Hepatocyte (in vitro differentiated cells): ENCODE data around the gene PARD3B. TPM values are rescaled to one million over a fixed set of nuclear protein-coding genes. Genes with fewer than 3 reads are reported as not detected.

Source experiments
- DNase-seq: peaks from one replicate; pipeline ENCODE4 v3.0.0-alpha.2; 2016; ENCODE audit warnings: low spot score
- H2AFZ ChIP-seq: fragments of 200-600 bp; sonication (generic); 2 replicates; pipeline ENCODE4 v1.6.0; 2016; ENCODE audit warnings: antibody characterized with exemption, mild to moderate bottlenecking
- H3K27ac ChIP-seq: fragments of 200-600 bp; sonication (generic); 2 replicates; pipeline ENCODE4 v1.5.1; 2016; ENCODE audit warnings: mild to moderate bottlenecking
- H3K27me3 ChIP-seq: fragments of 200-600 bp; sonication (generic); 2 replicates; pipeline ENCODE4 v1.6.1; 2016
- H3K36me3 ChIP-seq: fragments of 200-600 bp; sonication (generic); replicated peaks from 2 replicates; pipeline ENCODE4 v1.5.1; 2016; ENCODE audit warnings: low read depth; ENCODE audit not compliant: insufficient read depth
- H3K4me1 ChIP-seq: fragments of 200-600 bp; sonication (generic); 2 replicates; pipeline ENCODE4 v1.5.1; 2016; ENCODE audit warnings: mild to moderate bottlenecking, moderate library complexity; ENCODE audit not compliant: insufficient read depth
- H3K4me2 ChIP-seq: fragments of 200-600 bp; sonication (generic); 2 replicates; pipeline ENCODE4 v1.6.0; 2016
- H3K4me3 ChIP-seq: fragments of 200-600 bp; sonication (generic); 2 replicates; pipeline ENCODE4 v1.5.1; 2016; ENCODE audit warnings: mild to moderate bottlenecking
- H3K79me2 ChIP-seq: fragments of 200-600 bp; sonication (generic); 2 replicates; pipeline ENCODE4 v1.6.0; 2017; ENCODE audit warnings: mild to moderate bottlenecking
- H3K9me2 ChIP-seq: fragments of 200-600 bp; sonication (generic); replicated peaks from 2 replicates; pipeline ENCODE4 v1.6.0; 2017; ENCODE audit warnings: mild to moderate bottlenecking; ENCODE audit not compliant: insufficient read depth
- H3K9me3 ChIP-seq: fragments of 200-600 bp; sonication (generic); 2 replicates; pipeline ENCODE4 v1.5.1; 2016; ENCODE audit warnings: low read depth, mild to moderate bottlenecking
- H4K20me1 ChIP-seq: fragments of 200-600 bp; sonication (generic); 2 replicates; pipeline ENCODE4 v1.6.0; 2016; ENCODE audit warnings: mild to moderate bottlenecking; ENCODE audit not compliant: insufficient read depth, poor library complexity, severe bottlenecking
- CTCF ChIP-seq: fragments of 200-600 bp; sonication (generic); IDR thresholded peaks from 2 replicates; pipeline ENCODE4 v1.5.1; 2016; ENCODE audit warnings: antibody characterized with exemption, mild to moderate bottlenecking; ENCODE audit not compliant: poor library complexity
- EZH2 ChIP-seq: fragments of 200-600 bp; sonication (generic); IDR thresholded peaks from 2 replicates; pipeline ENCODE4 v1.6.1; 2016; ENCODE audit warnings: antibody characterized with exemption, mild to moderate bottlenecking, borderline replicate concordance
- EZH2phosphoT487 ChIP-seq: fragments of 200-600 bp; sonication (generic); IDR thresholded peaks from one replicate; pipeline ENCODE4 v1.6.1; 2018; ENCODE audit warnings: antibody characterized with exemption, mild to moderate bottlenecking, low read depth, moderate library complexity; ENCODE audit not compliant: unreplicated experiment, severe bottlenecking
- WGBS: methylation state at CpG from one replicate; pipeline ENCODE4 v1.1.6; 2016; ENCODE audit warnings: low lambda C conversion rate; ENCODE audit errors: missing lambda C conversion rate; 5-methylcytosine and 5-hydroxymethylcytosine counted together
- polyA plus RNA-seq: library from polyadenylated mRNA; unstranded; fragments of >200 nt; fragmentation: Nextera tagmentation; extraction: Ambion mirVana; gene quantifications from 2 replicates; pipeline ENCODE4 v1.2.1, GENCODE V29; 2016
- total RNA-seq: library from RNA; depleted of rRNA; stranded (reverse); fragments of >200 nt; gene quantifications from 2 replicates; pipeline ENCODE4 v1.2.3, GENCODE V29; 2014

The PARD3B gene
- total and polyA plus RNA-seq, 2 experiments from 2014 or later, result 11.5 to 21.7 TPM

GRCh38 chr2:204604061-204604460, 58.8 kb downstream of the PARD3B start:
- Histone ChIP-seq H3K4me3 (no peak overlapping the region), H3K27ac (no peak overlapping the region), H3K4me1 (no peaks in the 10 kb centered on the region), H3K79me2 (peaks cover 78% of the 10 kb centered on the region), H3K9me3 (no peaks in the 10 kb centered on the region), H4K20me1 (no peaks in the 10 kb centered on the region), H3K4me2 (no peak overlapping the region), H3K9me2 (no peaks in the 10 kb centered on the region), H3K36me3 (no peaks in the 10 kb centered on the region), H3K27me3 (no peaks in the 10 kb centered on the region), H2AFZ (no peak overlapping the region)
- TF ChIP-seq EZH2 (no peak), EZH2phosphoT487 (no peak), CTCF (no peak)
- no peak for DNase-seq
- 74% methylated on average over 2 of the region's 2 CpGs for WGBS

GRCh38 chr2:204608237-204608939, 63.1 kb downstream of the PARD3B start:
- no peak overlapping the region for H3K4me2 ChIP-seq
- peaks cover 64% of the 10 kb centered on the region for H3K79me2 ChIP-seq
- H4K20me1 ChIP-seq, result no peaks in the 10 kb centered on the region
- no peak for DNase-seq
- H3K27me3 ChIP-seq, result no peaks in the 10 kb centered on the region
- 78% methylated on average over 2 of the region's 2 CpGs for WGBS
- H3K9me2 ChIP-seq, result no peaks in the 10 kb centered on the region
- TF ChIP-seq CTCF, result no peak
- TF ChIP-seq EZH2phosphoT487, result no peak
- TF ChIP-seq EZH2, result no peak
- H3K4me1 ChIP-seq, result peaks cover 19% of the 10 kb centered on the region
- H3K4me3 ChIP-seq, result no peak overlapping the region
- H3K36me3 ChIP-seq, result no peaks in the 10 kb centered on the region
- no peak overlapping the region for H3K27ac ChIP-seq
- no peak overlapping the region for H2AFZ ChIP-seq
- no peaks in the 10 kb centered on the region for H3K9me3 ChIP-seq

GRCh38 chr2:204611017-204611631, 65.8 kb downstream of the PARD3B start:
- H3K79me2 ChIP-seq, result peaks cover 73% of the 10 kb centered on the region
- H3K27me3 ChIP-seq, result no peaks in the 10 kb centered on the region
- WGBS, result 21% methylated on average over 5 of the region's 5 CpGs
- H3K9me2 ChIP-seq, result no peaks in the 10 kb centered on the region
- H3K4me1 ChIP-seq, result peaks cover 27% of the 10 kb centered on the region
- no peak overlapping the region for H2AFZ ChIP-seq
- peak overlapping the region; percentile 47 for H3K4me2 ChIP-seq
- no peak overlapping the region for H3K4me3 ChIP-seq
- no peaks in the 10 kb centered on the region for H4K20me1 ChIP-seq
- TF ChIP-seq EZH2phosphoT487, result no peak
- no peak for TF ChIP-seq EZH2
- no peak for TF ChIP-seq CTCF
- H3K36me3 ChIP-seq, result no peaks in the 10 kb centered on the region
- DNase-seq, result peak; percentile 28
- no peaks in the 10 kb centered on the region for H3K9me3 ChIP-seq
- peak overlapping the region; percentile 70 for H3K27ac ChIP-seq
